PFSK-1 (cell line): ENCODE data around the gene GRB2.

Experiments used
- FOXP2 ChIP-seq: optimal IDR thresholded peaks from 2 replicates; pipeline ENCODE3; 2011; ENCODE audit warnings: borderline replicate concordance, control low read depth, inconsistent platforms; ENCODE audit not compliant: insufficient read depth; ENCODE audit errors: extremely low read length, extremely low read depth
- POLR2AphosphoS5 ChIP-seq: IDR thresholded peaks from 2 replicates; pipeline ENCODE4 v1.6.1; 2012; ENCODE audit warnings: low read depth, mild to moderate bottlenecking, control low read depth, low read length, moderate library complexity
- REST ChIP-seq, 2 experiments: IDR thresholded peaks; 2 replicates each; pipeline versions ENCODE4 v1.6.1 to v1.8.0; 2011 to 2012; ENCODE audit warnings: low read depth in 2 of 2, low read length in 2 of 2, control low read depth in 1 of 2, inconsistent platforms in 1 of 2, mild to moderate bottlenecking in 1 of 2, moderate library complexity in 1 of 2; ENCODE audit not compliant: insufficient read depth in 1 of 2
- SIN3A ChIP-seq: IDR thresholded peaks from 2 replicates; pipeline ENCODE4 v1.6.1; 2012; ENCODE audit warnings: mild to moderate bottlenecking, low read length, moderate library complexity, borderline replicate concordance; ENCODE audit not compliant: insufficient read depth
- TAF1 ChIP-seq: IDR thresholded peaks from 2 replicates; pipeline ENCODE4 v1.6.1; 2012; ENCODE audit warnings: low read length, control low read depth, borderline replicate concordance; ENCODE audit not compliant: insufficient read depth

GRB2 gene

DNA sequence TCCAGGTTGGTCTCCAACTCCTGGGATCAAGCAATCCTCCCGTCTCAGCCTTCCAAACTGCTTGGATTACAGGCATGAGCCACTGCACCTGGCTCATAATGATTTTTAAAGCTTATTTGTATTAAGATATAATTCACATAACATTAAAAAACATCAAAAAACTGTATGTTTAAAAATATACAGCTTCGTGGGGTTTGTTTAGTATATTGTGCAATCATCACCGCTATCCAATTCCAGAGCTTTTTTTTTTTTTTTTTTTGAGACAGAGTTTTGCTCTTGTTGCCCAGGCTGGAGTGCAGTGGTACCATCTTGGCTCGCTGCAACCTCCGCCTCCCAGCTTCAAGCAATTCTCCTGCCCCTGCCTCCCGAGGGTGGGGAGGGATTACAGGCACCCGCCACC, 105.2 kb downstream of the GRB2 start:
- TF ChIP-seq REST (IDR thresholded peaks at IDR 0.05; ENCODE audit: insufficient read depth in 1 of 2, low read depth in 2 of 2, low read length in 2 of 2) (no peak), FOXP2 (no peak), TAF1 (no peak), POLR2AphosphoS5 (no peak), SIN3A (no peak)

- TF ChIP-seq POLR2AphosphoS5, result no peak
- TF ChIP-seq SIN3A, result no peak
- no peak for TF ChIP-seq FOXP2
- TF ChIP-seq TAF1, result no peak
- TF ChIP-seq REST (IDR thresholded peaks at IDR 0.05; ENCODE audit: insufficient read depth in 1 of 2, low read depth in 2 of 2, low read length in 2 of 2), result no peak
Measured at GRCh38 chr17:75295201-75296158, 110.0 kb downstream of the GRB2 start.

DNA sequence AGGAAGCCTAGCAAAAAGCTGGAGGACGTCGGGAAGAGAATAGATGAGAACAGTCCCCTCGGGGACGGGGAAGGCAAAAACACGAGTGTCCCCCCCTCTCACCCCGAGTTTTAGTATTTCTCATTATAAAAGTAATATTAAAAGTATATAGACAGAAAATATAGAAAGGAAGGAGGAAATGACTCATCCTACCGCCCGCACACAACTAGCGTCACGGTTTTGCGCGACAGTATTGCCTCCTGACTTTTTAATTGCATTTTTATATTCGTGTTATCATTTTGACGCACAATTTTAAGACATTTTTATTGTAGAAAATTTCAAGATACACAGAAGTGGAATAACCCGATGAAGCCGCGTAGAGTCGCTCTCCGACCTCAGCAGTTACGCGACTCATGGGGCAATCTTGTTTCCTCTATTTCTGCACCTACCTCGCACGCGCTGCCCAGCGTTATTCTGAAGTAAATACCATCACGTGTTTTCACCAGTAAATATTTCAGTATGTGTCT, 115.6 kb downstream of the GRB2 start:
- TF ChIP-seq SIN3A (no peak), TAF1 (no peak), FOXP2 (no peak), REST (IDR thresholded peaks at IDR 0.05; ENCODE audit: insufficient read depth in 1 of 2, low read depth in 2 of 2, low read length in 2 of 2) (no peak), POLR2AphosphoS5 (no peak)

GRCh38 chr17:75289115-75289831, 116.2 kb downstream of the GRB2 start, which contains the start of gene SLC25A19:
Gene SLC25A19 (minus strand): TSS chr17:75289433. CDS start chr17:75286764, 2,669 bp downstream.
- TF ChIP-seq SIN3A (peak; percentile 35; the same call in 1 of the 2 replicates), REST (IDR thresholded peaks at IDR 0.05; ENCODE audit: insufficient read depth in 1 of 2, low read depth in 2 of 2, low read length in 2 of 2) (no peak), FOXP2 (peak; percentile 77), POLR2AphosphoS5 (peak; percentile 87), TAF1 (peak; percentile 63; the same call in 1 of the 2 replicates)
